Left colon (tissue), 2 donors: ENCODE measurements around the gene AP5S1. TPM values are rescaled to one million over a fixed set of nuclear protein-coding genes. Genes with fewer than 3 reads are reported as not detected.
"Not testable (repeated sequence)": the region's sequence is repeated elsewhere in the genome, so short reads cannot be mapped to it uniquely, and the experiment has no call there.

Experiments used
- ATAC-seq: fragments of 200-7000 bp; cut with Tn5 transposase; one replicate; pipeline ENCODE4 v1.9.1; 2020; ENCODE audit warnings: mild to moderate bottlenecking, moderate library complexity
- DNase-seq, 2 donors: peaks; one replicate each; pipeline ENCODE4 v3.0.0-alpha.2; 2020
- intact Hi-C, 2 donors: fragments of 100-400 bp; cut with DNase I in 1 of 2; cut with micrococcal nuclease in 1 of 2; formaldehyde crosslinking; loops; one replicate each; pipeline versions ENCODE4 v1.11.2 to v1.14.0; 2022; cut with DNase I, micrococcal nuclease
- total RNA-seq, 2 donors: library from RNA; stranded (reverse); fragmentation: NEBNext Ultra II Directional; extraction: Animal tissue kit (Norgen Biotek cat#: 25700); gene quantifications; one replicate each; pipeline ENCODE4 v1.2.1, GENCODE V29; 2021
- donor health status: DM: no; HTN: no; CAD: no.
- donor health status: DM: yes; HTN: yes; CAD: no.

The AP5S1 gene
- total RNA-seq, 2 donors from 2014 or later = 14.2 to 19.3 TPM

- intact Hi-C loops = no loop called here
- DNase-seq = no peak
- ATAC-seq = no peak
Measured at GRCh38 chr20:3787324-3788014, 32.9 kb upstream of the AP5S1 start.

GRCh38 chr20:3788685-3789155, 31.6 kb upstream of the AP5S1 start:
- intact Hi-C loops = no loop called here
- peak; percentile 67 for DNase-seq
- peak; percentile 67 for ATAC-seq

GRCh38 chr20:3789201-3789600, 31.1 kb upstream of the AP5S1 start:
- intact Hi-C loops, DNase-seq, ATAC-seq: not testable (repeated sequence)

- ATAC-seq, intact Hi-C loops, DNase-seq: not testable (repeated sequence)
Measured at GRCh38 chr20:3794168-3794567, 26.2 kb upstream of the AP5S1 start.

- ATAC-seq (no peak), DNase-seq (peak in 1 of 2 donors; percentile 43)
- intact Hi-C loops = no loop called here
Measured at GRCh38 chr20:3794701-3795420, 25.5 kb upstream of the AP5S1 start.

GRCh38 chr20:3795511-3796468, 24.6 kb upstream of the AP5S1 start, which contains the start of gene CDC25B:
TSS of gene CDC25B (plus strand) at chr20:3796310. CDS start at chr20:3796532, 222 bp downstream.
- ATAC-seq (peak; percentile 85), DNase-seq (peak; percentile 97 to 99)
- intact Hi-C loops = no loop called here

GRCh38 chr20:3796477-3797225, 23.7 kb upstream of the AP5S1 start:
- DNase-seq = peak; percentile 34 to 36
- intact Hi-C loops = no loop called here
- ATAC-seq = peak; percentile 8

GRCh38 chr20:3797226-3797545, 23.2 kb upstream of the AP5S1 start:
- ATAC-seq (no peak), DNase-seq (peak in 1 of 2 donors; percentile 26)
- intact Hi-C loops = no loop called here

- intact Hi-C loops = no loop called here
- peak; percentile 14 for ATAC-seq
- DNase-seq = peak; percentile 55 to 76
Measured at GRCh38 chr20:3797592-3798372, 22.6 kb upstream of the AP5S1 start.

- peak in 1 of 2 donors; percentile 31 for DNase-seq
- intact Hi-C loops = no loop called here
- no peak for ATAC-seq
Measured at GRCh38 chr20:3798373-3798768, 22.0 kb upstream of the AP5S1 start.

GRCh38 chr20:3798908-3799248, 21.5 kb upstream of the AP5S1 start:
- DNase-seq = no peak
- intact Hi-C loops = no loop called here
- no peak for ATAC-seq

GRCh38 chr20:3800256-3800877, 20.0 kb upstream of the AP5S1 start:
- DNase-seq = no peak
- ATAC-seq = no peak
- intact Hi-C loops = no loop called here

GRCh38 chr20:3800878-3801260, 19.5 kb upstream of the AP5S1 start:
- no peak for ATAC-seq
- DNase-seq = no peak
- intact Hi-C loops = no loop called here

- ATAC-seq = no peak
Measured at GRCh38 chr20:3801299-3801698, 19.0 kb upstream of the AP5S1 start.

GRCh38 chr20:3801846-3802245, 18.5 kb upstream of the AP5S1 start:
- ATAC-seq = no peak
- DNase-seq = no peak
- intact Hi-C loops = no loop called here

More at GRCh38 chr20:3801299-3801698, 19.0 kb upstream of the AP5S1 start:
- DNase-seq = no peak
- intact Hi-C loops = no loop called here

GRCh38 chr20:3802524-3803239, 17.7 kb upstream of the AP5S1 start:
- intact Hi-C loops = no loop called here
- ATAC-seq = no peak
- DNase-seq = no peak

- intact Hi-C loops = no loop called here
- no peak for ATAC-seq
- DNase-seq = no peak
Measured at GRCh38 chr20:3803289-3803688, 17.1 kb upstream of the AP5S1 start.
